ENCODE measurements around the gene GJA3. TPM values are rescaled to one million over a fixed set of nuclear protein-coding genes. Genes with fewer than 3 reads are reported as not detected.

GJA3 gene
- total and polyA plus RNA-seq, 2 of the 8 experiments (the other 6 are each of a cell fraction or from before 2014, with no cell fraction given), result 0.12 to 0.60 TPM

DNA sequence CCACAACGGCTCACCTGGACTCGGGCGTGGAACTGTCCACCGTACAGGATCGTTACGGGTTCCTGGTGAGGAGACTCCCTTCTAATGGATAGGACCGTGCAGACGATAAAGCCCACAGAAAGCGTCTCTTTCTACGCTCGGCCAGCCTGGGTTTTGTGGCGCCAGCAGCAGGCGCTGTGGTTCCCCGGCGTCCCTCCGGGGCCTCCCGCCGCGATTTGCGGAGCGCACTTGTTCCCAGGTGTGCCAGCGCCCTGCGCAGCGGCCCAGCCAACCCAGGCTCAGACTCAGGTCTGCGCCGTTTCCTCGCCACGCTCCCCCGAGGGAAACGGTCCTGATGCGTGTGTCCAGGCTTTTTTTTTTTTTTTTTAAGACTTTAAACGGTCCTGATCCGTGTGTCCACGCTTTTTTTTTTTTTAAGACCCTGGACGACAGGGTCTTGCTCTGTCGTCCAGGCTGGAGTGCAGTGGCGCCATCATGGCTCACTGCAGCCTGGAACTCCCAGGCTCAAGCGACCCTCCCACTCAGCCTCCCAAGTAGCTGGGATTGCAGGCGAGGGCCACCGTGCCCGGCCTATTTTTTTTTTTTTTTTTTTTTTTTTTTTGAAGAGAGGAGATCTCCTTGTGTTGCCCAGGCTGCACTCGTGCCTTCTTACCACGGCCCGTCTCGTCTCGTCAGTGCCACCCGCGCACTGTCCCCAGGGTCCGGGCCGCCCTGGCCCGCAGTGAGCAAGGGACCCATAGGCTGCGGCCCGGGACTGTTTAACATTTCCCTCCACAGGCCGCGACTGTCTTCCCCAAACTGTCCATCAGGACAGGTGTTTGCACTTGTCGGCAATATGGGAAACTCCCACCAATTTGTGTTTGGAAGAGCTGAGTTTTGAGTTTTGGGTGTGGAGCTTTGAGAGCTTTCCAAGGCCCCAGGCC, 23.8 kb downstream of the GJA3 start (continued):
- TF ChIP-seq GABPA (IDR thresholded peaks at IDR 0.05; ENCODE audit: borderline replicate concordance, insufficient read depth, low read length), result 0 out of 2 replicates have a peak, but pooled peaks have one; percentile 43
- TF ChIP-seq RBBP5 (IDR thresholded peaks at IDR 0.05; ENCODE audit: borderline replicate concordance, low read depth, low read length), result no peak; the same call in 1 of the 2 replicates
- TF ChIP-seq RAD21 (IDR thresholded peaks at IDR 0.05 in 1 of 2, conservative IDR thresholded peaks at IDR 0.05 in 1 of 2; ENCODE audit: low read depth in 2 of 2, low read length in 2 of 2), result peak; percentile 39 to 55; a peak in 3 of 4 replicates
- TF ChIP-seq, protein P1, sequence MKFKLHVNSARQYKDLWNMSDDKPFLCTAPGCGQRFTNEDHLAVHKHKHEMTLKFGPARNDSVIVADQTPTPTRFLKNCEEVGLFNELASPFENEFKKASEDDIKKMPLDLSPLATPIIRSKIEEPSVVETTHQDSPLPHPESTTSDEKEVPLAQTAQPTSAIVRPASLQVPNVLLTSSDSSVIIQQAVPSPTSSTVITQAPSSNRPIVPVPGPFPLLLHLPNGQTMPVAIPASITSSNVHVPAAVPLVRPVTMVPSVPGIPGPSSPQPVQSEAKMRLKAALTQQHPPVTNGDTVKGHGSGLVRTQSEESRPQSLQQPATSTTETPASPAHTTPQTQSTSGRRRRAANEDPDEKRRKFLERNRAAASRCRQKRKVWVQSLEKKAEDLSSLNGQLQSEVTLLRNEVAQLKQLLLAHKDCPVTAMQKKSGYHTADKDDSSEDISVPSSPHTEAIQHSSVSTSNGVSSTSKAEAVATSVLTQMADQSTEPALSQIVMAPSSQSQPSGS (IDR thresholded peaks at IDR 0.05; ENCODE audit: low read length), result no peak
- TF ChIP-seq CHD1 (IDR thresholded peaks at IDR 0.05; ENCODE audit: low read depth, low read length), result no peak
- no peak for TF ChIP-seq TEAD4 (IDR thresholded peaks at IDR 0.05; ENCODE audit: low read depth, low read length)
- no peak for TF ChIP-seq CTBP2 (IDR thresholded peaks at IDR 0.05; ENCODE audit: borderline replicate concordance, insufficient read depth, insufficient read length, low read length)
